K562 treated with DMSO at 1 percent for 48 hours (cell line): ENCODE results near the gene TMOD3. TPM values are rescaled to one million over a fixed set of nuclear protein-coding genes. Genes with fewer than 3 reads are reported as not detected.

Source experiments
- total RNA-seq: library from RNA; unstranded; fragments of 300-600 nt; gene quantifications from 2 replicates; pipeline ENCODE4 v1.2.3, GENCODE V29; 2022; ENCODE audit warnings: low replicate concordance; ENCODE audit errors: extremely low read depth

The TMOD3 gene
- not detected in 2 replicates for total RNA-seq

DNA sequence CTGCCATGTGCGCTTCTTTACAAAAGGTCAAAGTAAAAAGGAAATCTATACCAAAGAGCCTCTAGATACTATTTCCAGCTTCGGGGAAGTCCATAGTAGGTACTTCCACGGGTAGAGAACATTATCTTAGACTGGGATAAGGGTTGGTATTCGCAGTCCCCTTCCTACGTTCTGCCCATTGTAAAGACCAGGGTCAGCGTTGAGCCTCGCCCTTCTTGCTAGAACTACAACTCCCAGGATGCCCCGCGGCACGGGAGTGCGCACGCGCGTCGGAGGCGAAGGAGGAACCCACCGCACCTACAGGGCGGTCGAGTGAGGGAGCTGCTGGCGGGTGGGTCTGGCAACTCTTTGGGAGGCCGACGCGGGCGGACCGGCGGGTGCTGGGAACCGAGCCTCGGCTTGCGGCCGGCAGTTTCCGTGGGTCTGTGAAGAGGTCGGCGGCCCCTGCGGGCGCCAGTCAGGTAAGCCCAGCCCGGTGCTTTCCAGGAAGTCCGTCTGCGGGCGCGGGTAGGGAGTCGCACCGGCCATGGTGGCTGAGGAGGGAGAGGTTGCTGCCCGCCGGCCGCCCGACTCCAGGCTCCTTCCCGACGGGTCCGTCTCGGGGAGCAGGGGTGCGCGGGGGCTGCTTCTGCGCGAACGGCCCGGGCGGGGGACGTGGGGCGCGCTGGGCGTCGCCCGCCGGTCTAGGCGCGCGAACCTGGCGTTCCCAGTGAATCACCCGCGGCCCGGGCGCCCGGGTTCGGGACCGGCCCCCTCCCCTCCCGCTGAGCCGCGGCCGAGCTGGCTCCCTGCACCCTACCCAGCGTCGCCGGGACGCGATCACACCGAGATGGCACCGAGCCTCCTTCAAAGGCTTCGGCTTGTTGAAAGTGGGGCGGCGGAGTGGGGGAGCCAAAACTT is at the start of gene TMOD3:
Gene TMOD3, plus strand, starts transcription at position 278 of the 900 bp plus-strand sequence. CDS start 33,232 bp downstream, outside the sequence.

Other genes starting within 250 kb of the TMOD3 start
- gene DMXL2, start 206.9 kb upstream of the TMOD3 start, total RNA-seq: 42.6 TPM in 1 of 2 replicates, not detected in the other
- not detected in 2 replicates for gene SCG3, start 148.2 kb upstream of the TMOD3 start, total RNA-seq
- gene LYSMD2, start 92.0 kb upstream of the TMOD3 start, total RNA-seq: not detected in 2 replicates
- not detected in 2 replicates for gene TMOD2, start 78.1 kb upstream of the TMOD3 start, total RNA-seq
- not detected in 2 replicates for gene LEO1, start 142.1 kb downstream of the TMOD3 start, total RNA-seq
- not detected in 2 replicates for gene MAPK6, start 189.6 kb downstream of the TMOD3 start, total RNA-seq